HepG2 (cell line): ENCODE results near the gene TTLL10. TPM values are rescaled to one million over a fixed set of nuclear protein-coding genes. Genes with fewer than 3 reads are reported as not detected.

ENCODE experiments used
- CBX1 ChIP-seq: IDR thresholded peaks from one replicate; pipeline ENCODE4 v1.6.1; 2016; ENCODE audit warnings: antibody characterized with exemption, low read depth
- FOSL1 ChIP-seq: sonication (generic); formaldehyde crosslinking; IDR thresholded peaks from 2 replicates; pipeline ENCODE4 v1.9.0; 2021; ENCODE audit warnings: missing genetic modification reagents, borderline replicate concordance
- HOXD1 ChIP-seq: sonication (generic); formaldehyde crosslinking; IDR thresholded peaks from 2 replicates; pipeline ENCODE4 v1.5.0; 2020; ENCODE audit warnings: missing genetic modification reagents
- MED1 ChIP-seq: sonication (generic); formaldehyde crosslinking; IDR thresholded peaks from 2 replicates; pipeline ENCODE4 v1.4.0; 2020; ENCODE audit warnings: missing genetic modification reagents
- MYC ChIP-seq: sonication (generic); formaldehyde crosslinking; IDR thresholded peaks from 2 replicates; pipeline ENCODE4 v1.9.0; 2021; ENCODE audit warnings: missing genetic modification reagents, borderline replicate concordance
- NFE2L1 ChIP-seq: sonication (generic); formaldehyde crosslinking; IDR thresholded peaks from 2 replicates; pipeline ENCODE4 v1.4.0; 2020; ENCODE audit warnings: missing genetic modification reagents, mild to moderate bottlenecking, borderline replicate concordance
- POLR2G ChIP-seq: fragments of 200-400 bp; formaldehyde crosslinking; IDR thresholded peaks from 2 replicates; pipeline ENCODE4 v1.6.1; 2018; ENCODE audit warnings: mild to moderate bottlenecking, low read depth, low read length, moderate library complexity
- RCOR2 ChIP-seq: IDR thresholded peaks from 2 replicates; pipeline ENCODE4 v1.6.1; 2016; ENCODE audit warnings: missing biosample characterization, missing genetic modification reagents
- SP5 ChIP-seq: IDR thresholded peaks from 2 replicates; pipeline ENCODE4 v1.6.1; 2016; ENCODE audit warnings: low read depth, borderline replicate concordance
- TGIF2 ChIP-seq: IDR thresholded peaks from 2 replicates; pipeline ENCODE4 v1.6.1; 2016; ENCODE audit warnings: control low read depth, missing compliant biosample characterization
- ZFP90 ChIP-seq: sonication (generic); formaldehyde crosslinking; IDR thresholded peaks from 2 replicates; pipeline ENCODE4 v1.8.0; 2022; ENCODE audit warnings: missing genetic modification reagents, mild to moderate bottlenecking, inconsistent platforms, borderline replicate concordance
- ZNF17 ChIP-seq: sonication (generic); formaldehyde crosslinking; IDR thresholded peaks from 2 replicates; pipeline ENCODE4 v1.5.0; 2020; ENCODE audit warnings: mild to moderate bottlenecking, missing genetic modification reagents
- ZNF589 ChIP-seq: sonication (generic); formaldehyde crosslinking; conservative IDR thresholded peaks from 2 replicates; pipeline ENCODE4 v1.8.0; 2022; ENCODE audit warnings: mild to moderate bottlenecking, moderate library complexity, missing genetic modification reagents
- ZNF709 ChIP-seq: sonication (generic); formaldehyde crosslinking; IDR thresholded peaks from 2 replicates; pipeline ENCODE4 v1.5.0; 2020; ENCODE audit warnings: mild to moderate bottlenecking, missing genetic modification reagents
- polyA plus RNA-seq, 8 experiments: library from polyadenylated mRNA; depleted of rRNA in 3 of 8; stranded (reverse) in 7 of 8; unstranded in 1 of 8; fragments of >200 nt; fragmentation: Illumina TruSeq in 4 of 8; extraction: Trizol in 4 of 8; gene quantifications; 2 replicates each; pipeline versions ENCODE4 v1.2.1 to v1.2.3, GENCODE V29; 2011 to 2016; ENCODE audit warnings: low read depth in 4 of 8, missing spikeins in 1 of 8, mixed read lengths in 1 of 8; ENCODE audit not compliant: insufficient read depth in 1 of 8
- total RNA-seq, 5 experiments: library from RNA; depleted of rRNA; stranded (reverse); fragments of >200 nt; fragmentation: Illumina TruSeq; extraction: Trizol; gene quantifications; 2 replicates each; pipeline ENCODE4 v1.2.3, GENCODE V29; 2016; ENCODE audit warnings: low read depth in 1 of 5
- TF ChIP-seq, protein P1 (sequence below): sonication (generic); formaldehyde crosslinking; IDR thresholded peaks from 2 replicates; pipeline ENCODE4 v1.4.0; 2020; ENCODE audit warnings: missing genetic modification reagents
- TF ChIP-seq, protein P2 (sequence below): sonication (generic); formaldehyde crosslinking; IDR thresholded peaks from 2 replicates; pipeline ENCODE4 v1.5.0; 2020; ENCODE audit warnings: missing genetic modification reagents
- TF ChIP-seq, protein P3 (sequence below): sonication (generic); formaldehyde crosslinking; IDR thresholded peaks from 2 replicates; pipeline ENCODE4 v1.8.0; 2022; ENCODE audit warnings: missing genetic modification reagents, low read depth, mild to moderate bottlenecking, borderline replicate concordance
- TF ChIP-seq, protein P4 (sequence below): IDR thresholded peaks from 2 replicates; pipeline ENCODE4 v1.6.1; 2016
- TF ChIP-seq, protein P5 (sequence below): IDR thresholded peaks from 2 replicates; pipeline ENCODE4 v1.6.1; 2018; ENCODE audit warnings: missing genetic modification reagents, mild to moderate bottlenecking, missing compliant biosample characterization
- TF ChIP-seq, protein P6 (sequence below): sonication (generic); formaldehyde crosslinking; IDR thresholded peaks from 2 replicates; pipeline ENCODE4 v1.8.0; 2023; ENCODE audit warnings: mild to moderate bottlenecking, missing genetic modification reagents
- TF ChIP-seq, protein P7 (sequence below): sonication (generic); formaldehyde crosslinking; IDR thresholded peaks from 2 replicates; pipeline ENCODE4 v1.8.0; 2022; ENCODE audit warnings: mild to moderate bottlenecking, missing genetic modification reagents

TTLL10 gene
- total and polyA plus RNA-seq, 2 of the 13 experiments (the other 11 are each of a cell fraction or from before 2014, with no cell fraction given), result not detected

DNA sequence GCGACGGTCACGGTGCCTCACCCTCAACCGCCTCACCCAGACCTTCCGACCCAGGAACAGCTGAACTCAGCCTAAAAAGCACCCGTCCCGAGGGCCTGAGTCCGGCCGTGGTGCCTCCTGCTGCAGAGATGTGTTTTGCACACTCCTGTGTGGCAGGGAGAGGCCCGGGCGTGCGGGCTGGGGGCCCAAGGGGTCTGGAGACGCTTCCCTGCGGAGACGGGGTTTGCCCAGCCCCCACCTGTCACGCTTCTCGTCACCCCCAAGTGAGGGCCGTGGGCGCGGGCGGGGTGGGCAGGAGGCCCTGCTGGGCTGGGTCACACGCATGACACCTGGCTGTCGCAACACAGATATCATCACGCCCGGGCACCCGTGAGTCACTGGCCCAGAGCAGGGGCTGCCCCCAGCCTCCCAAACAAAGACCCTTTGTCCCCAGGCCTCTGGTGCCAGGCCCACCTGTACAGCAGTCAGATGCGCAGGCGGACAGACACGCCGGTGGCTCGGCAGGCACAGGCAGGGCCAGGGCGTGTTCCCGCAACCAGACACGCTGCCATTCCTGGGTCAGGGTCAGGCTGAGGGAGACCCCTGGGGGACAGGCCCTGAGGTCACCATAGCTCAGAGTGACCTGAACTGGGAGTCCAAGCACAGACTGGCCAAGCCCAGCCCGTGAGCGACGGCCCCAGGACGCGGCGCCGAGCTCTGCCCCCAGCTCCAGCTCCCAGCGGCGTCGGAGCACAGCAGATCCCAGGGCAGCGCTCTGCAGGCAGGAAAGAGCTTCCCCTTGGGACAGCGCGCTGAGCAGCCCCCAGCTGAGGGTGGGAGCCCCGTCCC is 64.4 kb downstream of the TTLL10 start (continued):
- TF ChIP-seq, protein P1, sequence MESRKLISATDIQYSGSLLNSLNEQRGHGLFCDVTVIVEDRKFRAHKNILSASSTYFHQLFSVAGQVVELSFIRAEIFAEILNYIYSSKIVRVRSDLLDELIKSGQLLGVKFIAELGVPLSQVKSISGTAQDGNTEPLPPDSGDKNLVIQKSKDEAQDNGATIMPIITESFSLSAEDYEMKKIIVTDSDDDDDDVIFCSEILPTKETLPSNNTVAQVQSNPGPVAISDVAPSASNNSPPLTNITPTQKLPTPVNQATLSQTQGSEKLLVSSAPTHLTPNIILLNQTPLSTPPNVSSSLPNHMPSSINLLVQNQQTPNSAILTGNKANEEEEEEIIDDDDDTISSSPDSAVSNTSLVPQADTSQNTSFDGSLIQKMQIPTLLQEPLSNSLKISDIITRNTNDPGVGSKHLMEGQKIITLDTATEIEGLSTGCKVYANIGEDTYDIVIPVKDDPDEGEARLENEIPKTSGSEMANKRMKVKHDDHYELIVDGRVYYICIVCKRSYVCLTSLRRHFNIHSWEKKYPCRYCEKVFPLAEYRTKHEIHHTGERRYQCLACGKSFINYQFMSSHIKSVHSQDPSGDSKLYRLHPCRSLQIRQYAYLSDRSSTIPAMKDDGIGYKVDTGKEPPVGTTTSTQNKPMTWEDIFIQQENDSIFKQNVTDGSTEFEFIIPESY, result 0 out of 2 replicates have a peak, but pooled peaks have one; percentile 15
- TF ChIP-seq ZNF709 (CRISPR knock-in tag) (peak; percentile 71), SP5 (CRISPR knock-in tag) (peak; percentile 50), ZNF17 (no peak), TGIF2 (CRISPR knock-in tag) (peak; percentile 62; the same call in 1 of the 2 replicates), HOXD1 (0 out of 2 replicates have a peak, but pooled peaks have one; percentile 59), ZFP90 (CRISPR knock-in tag) (peak; percentile 66; the same call in 1 of the 2 replicates), MYC (CRISPR knock-in tag) (peak; percentile 75; the same call in 1 of the 2 replicates), RCOR2 (CRISPR knock-in tag) (no peak), FOSL1 (peak; percentile 53), CBX1 (peak; percentile 28), ZNF589 (CRISPR knock-in tag) (peak; percentile 82; the same call in 1 of the 2 replicates), MED1 (CRISPR knock-in tag) (peak; percentile 71), NFE2L1 (CRISPR knock-in tag) (no peak), POLR2G (peak; percentile 85)
- TF ChIP-seq, protein P2, sequence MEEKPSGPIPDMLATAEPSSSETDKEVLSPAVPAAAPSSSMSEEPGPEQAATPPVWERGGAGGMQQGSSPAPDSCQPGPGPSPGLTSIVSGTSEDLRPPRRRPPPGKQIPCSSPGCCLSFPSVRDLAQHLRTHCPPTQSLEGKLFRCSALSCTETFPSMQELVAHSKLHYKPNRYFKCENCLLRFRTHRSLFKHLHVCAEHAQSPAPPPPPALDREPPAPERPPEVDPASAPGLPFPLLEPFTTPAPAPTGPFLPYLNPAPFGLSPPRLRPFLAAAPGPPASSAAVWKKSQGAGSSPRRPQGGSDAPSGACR, result peak; percentile 98
- TF ChIP-seq, protein P3, sequence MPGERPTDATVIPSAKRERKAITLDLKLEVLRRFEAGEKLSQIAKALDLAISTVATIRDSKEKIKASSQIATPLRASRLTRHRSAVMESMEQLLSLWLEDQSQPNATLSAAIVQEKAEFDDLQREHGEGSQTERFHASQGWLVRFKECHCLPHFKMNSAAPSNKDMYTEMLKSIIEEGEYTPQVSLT (CRISPR knock-in tag), result no peak
- TF ChIP-seq, protein P4, sequence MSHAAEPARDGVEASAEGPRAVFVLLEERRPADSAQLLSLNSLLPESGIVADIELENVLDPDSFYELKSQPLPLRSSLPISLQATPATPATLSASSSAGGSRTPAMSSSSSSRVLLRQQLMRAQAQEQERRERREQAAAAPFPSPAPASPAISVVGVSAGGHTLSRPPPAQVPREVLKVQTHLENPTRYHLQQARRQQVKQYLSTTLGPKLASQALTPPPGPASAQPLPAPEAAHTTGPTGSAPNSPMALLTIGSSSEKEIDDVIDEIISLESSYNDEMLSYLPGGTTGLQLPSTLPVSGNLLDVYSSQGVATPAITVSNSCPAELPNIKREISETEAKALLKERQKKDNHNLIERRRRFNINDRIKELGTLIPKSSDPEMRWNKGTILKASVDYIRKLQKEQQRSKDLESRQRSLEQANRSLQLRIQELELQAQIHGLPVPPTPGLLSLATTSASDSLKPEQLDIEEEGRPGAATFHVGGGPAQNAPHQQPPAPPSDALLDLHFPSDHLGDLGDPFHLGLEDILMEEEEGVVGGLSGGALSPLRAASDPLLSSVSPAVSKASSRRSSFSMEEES (CRISPR knock-in tag), result peak; percentile 69
- TF ChIP-seq, protein P5, sequence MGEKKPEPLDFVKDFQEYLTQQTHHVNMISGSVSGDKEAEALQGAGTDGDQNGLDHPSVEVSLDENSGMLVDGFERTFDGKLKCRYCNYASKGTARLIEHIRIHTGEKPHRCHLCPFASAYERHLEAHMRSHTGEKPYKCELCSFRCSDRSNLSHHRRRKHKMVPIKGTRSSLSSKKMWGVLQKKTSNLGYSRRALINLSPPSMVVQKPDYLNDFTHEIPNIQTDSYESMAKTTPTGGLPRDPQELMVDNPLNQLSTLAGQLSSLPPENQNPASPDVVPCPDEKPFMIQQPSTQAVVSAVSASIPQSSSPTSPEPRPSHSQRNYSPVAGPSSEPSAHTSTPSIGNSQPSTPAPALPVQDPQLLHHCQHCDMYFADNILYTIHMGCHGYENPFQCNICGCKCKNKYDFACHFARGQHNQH (CRISPR knock-in tag), result no peak
- TF ChIP-seq, protein P6, sequence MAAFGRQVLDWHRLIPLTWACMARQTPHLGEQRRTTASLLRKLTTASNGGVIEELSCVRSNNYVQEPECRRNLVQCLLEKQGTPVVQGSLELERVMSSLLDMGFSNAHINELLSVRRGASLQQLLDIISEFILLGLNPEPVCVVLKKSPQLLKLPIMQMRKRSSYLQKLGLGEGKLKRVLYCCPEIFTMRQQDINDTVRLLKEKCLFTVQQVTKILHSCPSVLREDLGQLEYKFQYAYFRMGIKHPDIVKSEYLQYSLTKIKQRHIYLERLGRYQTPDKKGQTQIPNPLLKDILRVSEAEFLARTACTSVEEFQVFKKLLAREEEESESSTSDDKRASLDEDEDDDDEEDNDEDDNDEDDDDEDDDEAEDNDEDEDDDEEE (CRISPR knock-in tag), result peak; percentile 70; the same call in 1 of the 2 replicates
- TF ChIP-seq, protein P7, sequence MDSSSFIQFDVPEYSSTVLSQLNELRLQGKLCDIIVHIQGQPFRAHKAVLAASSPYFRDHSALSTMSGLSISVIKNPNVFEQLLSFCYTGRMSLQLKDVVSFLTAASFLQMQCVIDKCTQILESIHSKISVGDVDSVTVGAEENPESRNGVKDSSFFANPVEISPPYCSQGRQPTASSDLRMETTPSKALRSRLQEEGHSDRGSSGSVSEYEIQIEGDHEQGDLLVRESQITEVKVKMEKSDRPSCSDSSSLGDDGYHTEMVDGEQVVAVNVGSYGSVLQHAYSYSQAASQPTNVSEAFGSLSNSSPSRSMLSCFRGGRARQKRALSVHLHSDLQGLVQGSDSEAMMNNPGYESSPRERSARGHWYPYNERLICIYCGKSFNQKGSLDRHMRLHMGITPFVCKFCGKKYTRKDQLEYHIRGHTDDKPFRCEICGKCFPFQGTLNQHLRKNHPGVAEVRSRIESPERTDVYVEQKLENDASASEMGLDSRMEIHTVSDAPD (CRISPR knock-in tag), result peak; percentile 62; the same call in 1 of the 2 replicates
